ENCODE measurements around the gene DNAJC1. TPM values are rescaled to one million over a fixed set of nuclear protein-coding genes. Genes with fewer than 3 reads are reported as not detected.

The DNAJC1 gene
- total RNA-seq, 2 donors from 2014 or later: 28.9 to 56.9 TPM

GRCh38 chr10:21791276-21791675 is 212.3 kb downstream of the DNAJC1 start:
- Histone ChIP-seq H3K36me3 (no peaks in the 10 kb centered on the region), H3K4me1 (no peaks in the 10 kb centered on the region), H3K27ac (no peak overlapping the region), H3K9me3 (peaks cover 0 to 11% of the 10 kb centered on the region in 2 donors), H3K4me3 (no peak overlapping the region), H3K27me3 (no peaks in the 10 kb centered on the region)
- TF ChIP-seq, protein P1, sequence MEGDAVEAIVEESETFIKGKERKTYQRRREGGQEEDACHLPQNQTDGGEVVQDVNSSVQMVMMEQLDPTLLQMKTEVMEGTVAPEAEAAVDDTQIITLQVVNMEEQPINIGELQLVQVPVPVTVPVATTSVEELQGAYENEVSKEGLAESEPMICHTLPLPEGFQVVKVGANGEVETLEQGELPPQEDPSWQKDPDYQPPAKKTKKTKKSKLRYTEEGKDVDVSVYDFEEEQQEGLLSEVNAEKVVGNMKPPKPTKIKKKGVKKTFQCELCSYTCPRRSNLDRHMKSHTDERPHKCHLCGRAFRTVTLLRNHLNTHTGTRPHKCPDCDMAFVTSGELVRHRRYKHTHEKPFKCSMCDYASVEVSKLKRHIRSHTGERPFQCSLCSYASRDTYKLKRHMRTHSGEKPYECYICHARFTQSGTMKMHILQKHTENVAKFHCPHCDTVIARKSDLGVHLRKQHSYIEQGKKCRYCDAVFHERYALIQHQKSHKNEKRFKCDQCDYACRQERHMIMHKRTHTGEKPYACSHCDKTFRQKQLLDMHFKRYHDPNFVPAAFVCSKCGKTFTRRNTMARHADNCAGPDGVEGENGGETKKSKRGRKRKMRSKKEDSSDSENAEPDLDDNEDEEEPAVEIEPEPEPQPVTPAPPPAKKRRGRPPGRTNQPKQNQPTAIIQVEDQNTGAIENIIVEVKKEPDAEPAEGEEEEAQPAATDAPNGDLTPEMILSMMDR (IDR thresholded peaks at IDR 0.05): no peak
- no peak for DNase-seq (ENCODE audit: low spot score)

DNA sequence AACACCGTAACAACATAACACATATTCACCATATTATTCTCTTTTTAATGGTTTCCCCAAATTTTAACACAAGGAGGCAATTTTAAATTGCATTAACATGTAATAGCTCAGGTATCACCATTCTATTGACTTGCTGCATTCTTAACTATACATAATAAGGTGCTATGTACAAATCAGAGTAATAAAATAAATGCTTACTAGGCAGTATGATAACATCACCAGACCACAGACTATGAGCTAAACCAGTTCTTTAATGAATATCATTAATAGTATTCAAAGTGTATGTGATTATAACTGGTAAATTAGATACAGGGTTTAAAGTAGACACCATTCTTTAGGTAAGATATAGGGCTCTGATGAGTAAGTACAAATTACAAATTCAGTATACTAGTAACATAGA is 226.6 kb downstream of the DNAJC1 start:
- H3K4me1 ChIP-seq: no peaks in the 10 kb centered on the region
- H3K36me3 ChIP-seq: no peaks in the 10 kb centered on the region
- no peak overlapping the region for H3K4me3 ChIP-seq
- DNase-seq (ENCODE audit: low spot score): no peak
- H3K27ac ChIP-seq: no peak overlapping the region
- TF ChIP-seq, protein P1 (IDR thresholded peaks at IDR 0.05): no peak
- H3K9me3 ChIP-seq: no peaks in the 10 kb centered on the region
- H3K27me3 ChIP-seq: no peaks in the 10 kb centered on the region

- H3K4me3 ChIP-seq: no peak overlapping the region
- no peaks in the 10 kb centered on the region for H3K27me3 ChIP-seq
- DNase-seq (ENCODE audit: low spot score): no peak
- TF ChIP-seq, protein P1 (IDR thresholded peaks at IDR 0.05): no peak
- H3K36me3 ChIP-seq: peaks cover under 1% of the 10 kb centered on the region
- H3K27ac ChIP-seq: no peak overlapping the region
- no peaks in the 10 kb centered on the region for H3K9me3 ChIP-seq
- H3K4me1 ChIP-seq: no peaks in the 10 kb centered on the region
Measured at GRCh38 chr10:21771219-21771618, 232.3 kb downstream of the DNAJC1 start.

DNA sequence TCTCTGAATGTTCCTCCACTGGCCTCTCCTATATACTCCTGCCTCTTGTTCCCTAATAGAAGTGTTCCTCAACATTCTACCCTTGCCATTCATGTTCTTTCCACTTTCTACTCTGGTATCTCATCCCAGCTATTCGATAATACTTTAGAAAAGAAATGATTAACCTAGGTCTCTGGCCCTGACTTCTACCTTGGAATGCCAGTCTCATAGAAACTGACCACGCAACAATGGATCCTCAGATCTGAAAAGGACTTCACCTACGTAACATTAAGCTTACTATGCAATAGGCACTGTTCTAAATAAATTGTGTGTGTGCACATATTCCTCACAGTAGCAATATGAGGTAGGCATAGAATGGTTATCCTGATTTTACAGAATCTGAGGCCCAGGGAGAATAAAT is 234.5 kb downstream of the DNAJC1 start:
- peaks cover 4% of the 10 kb centered on the region for H3K36me3 ChIP-seq
- TF ChIP-seq, protein P1 (IDR thresholded peaks at IDR 0.05): no peak
- no peaks in the 10 kb centered on the region for H3K9me3 ChIP-seq
- no peaks in the 10 kb centered on the region for H3K4me1 ChIP-seq
- no peak for DNase-seq (ENCODE audit: low spot score)
- no peak overlapping the region for H3K27ac ChIP-seq
- H3K27me3 ChIP-seq: no peaks in the 10 kb centered on the region
- H3K4me3 ChIP-seq: no peak overlapping the region

DNA sequence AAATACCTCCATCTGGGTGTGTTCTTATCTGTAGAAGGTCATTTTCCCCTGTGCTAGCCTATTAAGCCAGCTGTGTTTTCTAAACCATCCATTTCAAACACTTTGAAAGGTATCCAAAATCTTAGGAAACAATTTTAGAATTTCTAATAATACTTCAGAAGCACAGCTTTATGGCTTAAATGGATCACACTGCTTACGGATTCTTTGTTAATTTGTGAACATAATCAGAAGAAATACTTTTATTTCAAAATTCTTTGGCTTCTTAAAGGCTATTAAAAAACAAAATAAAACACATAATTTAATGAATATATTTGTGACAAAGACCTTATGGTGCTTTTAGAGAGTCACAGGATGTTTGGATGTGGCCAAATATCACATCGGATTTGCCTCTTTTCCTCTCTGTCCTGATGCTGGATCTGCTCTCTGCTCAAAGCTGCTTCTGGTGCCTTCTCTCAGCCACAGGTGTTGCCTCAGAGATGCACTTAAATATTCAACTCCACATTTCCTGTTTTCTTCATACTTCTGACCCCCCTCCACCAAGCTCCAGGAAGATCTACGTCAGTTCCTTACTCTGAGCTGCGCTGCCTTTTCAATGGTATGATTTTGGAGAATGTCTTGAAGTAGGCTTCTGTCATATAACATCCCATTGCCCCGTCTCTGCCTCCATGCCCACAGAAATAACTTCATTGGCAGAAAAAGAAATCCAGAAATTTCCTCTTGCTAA is 238.9 kb downstream of the DNAJC1 start:
- no peak for DNase-seq (ENCODE audit: low spot score)
- H3K27ac ChIP-seq: no peak overlapping the region

More for the DNA sequence above, 238.9 kb downstream of the DNAJC1 start:
- H3K9me3 ChIP-seq: no peaks in the 10 kb centered on the region
- H3K27me3 ChIP-seq: no peaks in the 10 kb centered on the region
- H3K36me3 ChIP-seq: peaks cover 4% of the 10 kb centered on the region
- TF ChIP-seq, protein P1 (IDR thresholded peaks at IDR 0.05): no peak
- no peak overlapping the region for H3K4me3 ChIP-seq
- no peaks in the 10 kb centered on the region for H3K4me1 ChIP-seq

All from right atrium auricular region (tissue), 2 donors.